Endothelial cell of umbilical vein (primary cell): ENCODE results near the gene CRNN. TPM values are rescaled to one million over a fixed set of nuclear protein-coding genes. Genes with fewer than 3 reads are reported as not detected.

Experiments
- BruUV-seq: library from RNA; stranded (reverse); fragments of 400-500 nt; replicated peaks from 2 replicates; lab custom pipeline; 2021; lab: Mats Ljungman, UMichigan
- CTCF ChIA-PET: fragments of 300-600, 350-600 bp; sonication (Branson Sonifier 250); formaldehyde crosslinking; loops from one replicate; lab custom pipeline; 2021; ENCODE audit warnings: antibody characterized with exemption, inconsistent platforms; lab: Charles Lee
- POLR2A ChIA-PET: fragments of 300-600, 350-600 bp; sonication (Branson Sonifier 250); formaldehyde crosslinking; loops from one replicate; lab custom pipeline; 2021; ENCODE audit warnings: antibody characterized with exemption, inconsistent platforms; lab: Charles Lee
- DNase-seq: peaks from one replicate; pipeline ENCODE4 v3.0.0-alpha.2; 2011; ENCODE audit warnings: low read depth, low spot score
- FAIRE-seq: peaks from 2 replicates; lab custom pipeline; 2011; peaks lifted over from hg19 to GRCh38; lab: Jason Lieb, UNC
- H2AFZ ChIP-seq: 2 replicates; pipeline ENCODE4 v1.6.0; 2012; ENCODE audit warnings: low read depth, low read length, control low read depth, inconsistent platforms
- H3K27ac ChIP-seq: 2 replicates; pipeline ENCODE4 v1.5.1; 2011; ENCODE audit warnings: low read depth, mild to moderate bottlenecking, control low read depth, low read length, moderate library complexity; ENCODE audit not compliant: insufficient read depth
- H3K27me3 ChIP-seq, 2 experiments: 2 replicates each; pipeline versions ENCODE4 v1.6.0 to v1.6.1; 2011; ENCODE audit warnings: low read length in 2 of 2, mixed read lengths in 1 of 2; ENCODE audit not compliant: control insufficient read depth in 2 of 2, insufficient read depth in 2 of 2
- H3K36me3 ChIP-seq, 2 experiments: 2 replicates in 1 of 2; 3 replicates in 1 of 2; pipeline ENCODE4 v1.5.1; 2011; ENCODE audit warnings: low read length in 2 of 2, mild to moderate bottlenecking in 1 of 2, moderate library complexity in 1 of 2; ENCODE audit not compliant: control insufficient read depth in 2 of 2, insufficient read depth in 2 of 2; ENCODE audit errors: extremely low read depth in 1 of 2
- H3K4me1 ChIP-seq: 3 replicates; pipeline ENCODE4 v1.5.1; 2011; ENCODE audit warnings: mild to moderate bottlenecking, low read length; ENCODE audit not compliant: control insufficient read depth, insufficient read depth; ENCODE audit errors: extremely low read depth
- H3K4me2 ChIP-seq: 2 replicates; pipeline ENCODE4 v1.6.1; 2011; ENCODE audit warnings: low read length, control low read depth, mixed read lengths; ENCODE audit not compliant: insufficient read depth
- H3K4me3 ChIP-seq, 3 experiments: fragments of 200-600 bp in 1 of 3; sonication (generic), shearing (Covaris generic) in 1 of 3; replicated peaks in 1 of 3; 2 replicates each; pipeline ENCODE4 v1.5.1; 2011 to 2016; ENCODE audit warnings: control low read depth in 3 of 3, low read length in 3 of 3, mild to moderate bottlenecking in 2 of 3, inconsistent platforms in 1 of 3, low read depth in 1 of 3, moderate library complexity in 1 of 3; ENCODE audit not compliant: insufficient read depth in 1 of 3
- H3K79me2 ChIP-seq: 2 replicates; pipeline ENCODE4 v1.6.0; 2012; ENCODE audit warnings: low read length, inconsistent platforms; ENCODE audit not compliant: control insufficient read depth, insufficient read depth
- H3K9ac ChIP-seq: replicated peaks from 2 replicates; pipeline ENCODE3; 2011; ENCODE audit warnings: low read length, control low read depth; ENCODE audit not compliant: insufficient read depth; ENCODE audit errors: extremely low read depth
- H3K9me1 ChIP-seq: replicated peaks from 3 replicates; pipeline ENCODE4 v1.6.0; 2011; ENCODE audit warnings: mild to moderate bottlenecking, low read length; ENCODE audit not compliant: control insufficient read depth, insufficient read depth; ENCODE audit errors: extremely low read depth
- H3K9me3 ChIP-seq: replicated peaks from 2 replicates; pipeline ENCODE4 v1.5.1; 2012; ENCODE audit warnings: low read length, inconsistent platforms; ENCODE audit not compliant: control insufficient read depth, insufficient read depth
- H4K20me1 ChIP-seq: replicated peaks from 2 replicates; pipeline ENCODE3; 2011; ENCODE audit warnings: mild to moderate bottlenecking, low read length; ENCODE audit not compliant: control insufficient read depth, insufficient read depth; ENCODE audit errors: extremely low read depth
- CTCF ChIP-seq, 2 donors: IDR thresholded peaks; 1 replicate in 1 of 2; 2 replicates in 1 of 2; pipeline ENCODE4 v1.5.1; 2011; ENCODE audit warnings: low read length in 2 of 2, mild to moderate bottlenecking in 2 of 2, moderate library complexity in 2 of 2, control low read depth in 1 of 2, inconsistent platforms in 1 of 2, low read depth in 1 of 2; ENCODE audit not compliant: insufficient read depth in 1 of 2; ENCODE audit errors: extremely low read depth in 1 of 2
- EZH2 ChIP-seq: IDR thresholded peaks from 2 replicates; pipeline ENCODE4 v1.6.1; 2012; ENCODE audit warnings: borderline replicate concordance, low read depth, mild to moderate bottlenecking, moderate library complexity, low read length, inconsistent platforms; ENCODE audit not compliant: severe bottlenecking
- FOS ChIP-seq: IDR thresholded peaks from 2 replicates; pipeline ENCODE4 v1.6.1; 2011; ENCODE audit warnings: mild to moderate bottlenecking, low read length, moderate library complexity, borderline replicate concordance; ENCODE audit not compliant: insufficient read depth
- GATA2 ChIP-seq: IDR thresholded peaks from 2 replicates; pipeline ENCODE4 v1.7.0; 2011; ENCODE audit warnings: low read depth, mild to moderate bottlenecking, moderate library complexity, mixed read lengths, low read length; ENCODE audit not compliant: insufficient read length, insufficient read depth
- JUN ChIP-seq: IDR thresholded peaks from 2 replicates; pipeline ENCODE4 v1.6.1; 2011; ENCODE audit warnings: borderline replicate concordance, low read depth; ENCODE audit not compliant: insufficient read length, insufficient read depth
- MAX ChIP-seq: IDR thresholded peaks from 2 replicates; pipeline ENCODE4 v1.6.1; 2011; ENCODE audit not compliant: insufficient read depth, insufficient read length
- MYC ChIP-seq: IDR thresholded peaks from one replicate; pipeline ENCODE4 v1.6.1; 2011; ENCODE audit warnings: mild to moderate bottlenecking, low read depth, low read length
- POLR2A ChIP-seq: IDR thresholded peaks from 2 replicates; pipeline ENCODE4 v1.6.1; 2012; ENCODE audit warnings: low read depth, mild to moderate bottlenecking, control low read depth, low read length
- POLR2AphosphoS5 ChIP-seq: IDR thresholded peaks from 2 replicates; pipeline ENCODE4 v1.6.1; 2012; ENCODE audit warnings: low read depth, mild to moderate bottlenecking, control low read depth, low read length, moderate library complexity; ENCODE audit not compliant: insufficient read depth
- dilution Hi-C: fragments of 300-500 bp; cut with MboI; formaldehyde crosslinking; loops from one replicate; pipeline ENCODE4 v1.15.0; 2019; ENCODE audit warnings: low sequenced_read_pairs; ENCODE audit not compliant: extremely low pct_ligation_motif_present
- intact Hi-C: fragments of 100-400 bp; cut with micrococcal nuclease; formaldehyde crosslinking; loops from one replicate; pipeline ENCODE4 v1.10.0; 2022
- polyA plus RNA-seq, 4 experiments: library from polyadenylated mRNA; depleted of rRNA in 3 of 4; stranded (reverse) in 3 of 4; unstranded in 1 of 4; fragments of >200 nt; gene quantifications; 2 replicates each; pipeline versions ENCODE4 v1.2.1 to v1.2.3, GENCODE V29; 2011 to 2012; ENCODE audit warnings: missing spikeins in 1 of 4
- total RNA-seq: library from RNA; stranded (reverse); gene quantifications from 2 replicates; pipeline ENCODE4 v1.2.3, GENCODE V29; 2021

CRNN gene
- total and polyA plus RNA-seq, 2 donors (not counting 3 experiments of a cell fraction or from before 2014, with no cell fraction given): not detected

- Histone ChIP-seq H3K79me2 (no peaks in the 10 kb centered on the region), H3K9ac (no peak overlapping the region), H3K9me1 (no peaks in the 10 kb centered on the region), H3K4me3 (no peak overlapping the region), H3K27me3 (no peaks in the 10 kb centered on the region), H2AFZ (no peak overlapping the region), H4K20me1 (no peaks in the 10 kb centered on the region), H3K36me3 (no peaks in the 10 kb centered on the region), H3K27ac (no peak overlapping the region), H3K4me2 (no peak overlapping the region), H3K9me3 (no peaks in the 10 kb centered on the region), H3K4me1 (no peaks in the 10 kb centered on the region)
- no peak for TF ChIP-seq EZH2
- TF ChIP-seq MAX: no peak
- no peak for TF ChIP-seq POLR2AphosphoS5
- no peak for TF ChIP-seq MYC
- no peak for TF ChIP-seq JUN
- TF ChIP-seq POLR2A: no peak
- no peak for TF ChIP-seq GATA2
- no peak for TF ChIP-seq CTCF (IDR thresholded peaks at IDR 0.05; ENCODE audit: extremely low read depth in 1 of 2, insufficient read depth in 1 of 2, low read depth in 1 of 2, low read length in 2 of 2)
- no peak for TF ChIP-seq FOS
- CTCF ChIA-PET: interaction anchor here (1.1 to 4.5 kb wide), 4 partner anchors 9 to 80 kb away, joined by 4 to 23 read pairs (median 10); no protein-coding TSS in a partner anchor
- FAIRE-seq (no peak), DNase-seq (no peak)
- dilution Hi-C loops: no loop called here
- intact Hi-C loops: no loop called here
- BruUV-seq: no TSS peak
- POLR2A ChIA-PET: interaction anchor here (0.6 kb wide), 1 partner anchor 1059 kb away, joined by 4 read pairs; no protein-coding TSS in a partner anchor
These were observed 13.4 kb upstream of the CRNN start for GRCh38 chr1:152427458-152427857.
